HepG2 (cell line): Measurements from ENCODE around the gene MEGF6. TPM values are rescaled to one million over a fixed set of nuclear protein-coding genes. Genes with fewer than 3 reads are reported as not detected.

Source experiments
- ARID2 ChIP-seq: sonication (generic); formaldehyde crosslinking; IDR thresholded peaks from 2 replicates; pipeline ENCODE4 v1.8.1; 2022; ENCODE audit warnings: mild to moderate bottlenecking, missing genetic modification reagents, borderline replicate concordance
- DPF2 ChIP-seq: sonication (generic); formaldehyde crosslinking; IDR thresholded peaks from 2 replicates; pipeline ENCODE4 v1.4.0; 2020; ENCODE audit warnings: mild to moderate bottlenecking, low read depth, missing genetic modification reagents, borderline replicate concordance
- FOXA1 ChIP-seq, 2 experiments: fragments of 450-650 bp in 1 of 2; sonication (generic) in 1 of 2; formaldehyde crosslinking in 1 of 2; IDR thresholded peaks; 2 replicates each; pipeline versions ENCODE4 v1.4.0 to v1.6.1; 2016 to 2020; ENCODE audit warnings: missing genetic modification reagents in 1 of 2
- MLLT10 ChIP-seq: sonication (generic); formaldehyde crosslinking; IDR thresholded peaks from 2 replicates; pipeline ENCODE4 v1.4.0; 2020; ENCODE audit warnings: missing genetic modification reagents
- NCOA5 ChIP-seq: sonication (generic); formaldehyde crosslinking; IDR thresholded peaks from 2 replicates; pipeline ENCODE4 v1.4.0; 2020; ENCODE audit warnings: missing genetic modification reagents
- PCBP1 ChIP-seq: fragments of 200-400 bp; formaldehyde crosslinking; IDR thresholded peaks from 2 replicates; pipeline ENCODE4 v1.6.1; 2017; ENCODE audit warnings: mild to moderate bottlenecking, low read depth, low read length, borderline replicate concordance
- POGZ ChIP-seq: sonication (generic); formaldehyde crosslinking; IDR thresholded peaks from 2 replicates; pipeline ENCODE4 v1.4.0; 2020; ENCODE audit warnings: mild to moderate bottlenecking, missing genetic modification reagents
- PTBP1 ChIP-seq: fragments of 200-400 bp; formaldehyde crosslinking; IDR thresholded peaks from 2 replicates; pipeline ENCODE4 v1.6.1; 2018; ENCODE audit warnings: low read length, low read depth; ENCODE audit not compliant: poor library complexity, severe bottlenecking
- SIX1 ChIP-seq: sonication (generic); formaldehyde crosslinking; IDR thresholded peaks from 2 replicates; pipeline ENCODE4 v1.4.0; 2020; ENCODE audit warnings: missing genetic modification reagents, borderline replicate concordance
- SP140L ChIP-seq: sonication (generic); formaldehyde crosslinking; IDR thresholded peaks from 2 replicates; pipeline ENCODE4 v1.4.0; 2020; ENCODE audit warnings: missing genetic modification reagents, borderline replicate concordance
- SRSF9 ChIP-seq: fragments of 200-400 bp; formaldehyde crosslinking; IDR thresholded peaks from 2 replicates; pipeline ENCODE4 v1.6.1; 2018; ENCODE audit warnings: borderline replicate concordance, mild to moderate bottlenecking, low read depth, low read length; ENCODE audit not compliant: insufficient read depth, poor library complexity, severe bottlenecking
- TOPORS ChIP-seq: sonication (generic); formaldehyde crosslinking; IDR thresholded peaks from 2 replicates; pipeline ENCODE4 v1.8.0; 2023; ENCODE audit warnings: mild to moderate bottlenecking, missing genetic modification reagents
- ZBTB8A ChIP-seq: sonication (generic); formaldehyde crosslinking; IDR thresholded peaks from 2 replicates; pipeline ENCODE4 v1.4.0; 2020; ENCODE audit warnings: mild to moderate bottlenecking, low read depth, missing genetic modification reagents, borderline replicate concordance
- ZNF350 ChIP-seq: sonication (generic); formaldehyde crosslinking; IDR thresholded peaks from 2 replicates; pipeline ENCODE4 v1.4.0; 2020; ENCODE audit warnings: mild to moderate bottlenecking, low read depth, missing genetic modification reagents, borderline replicate concordance
- polyA plus RNA-seq, 8 experiments: library from polyadenylated mRNA; depleted of rRNA in 3 of 8; stranded (reverse) in 7 of 8; unstranded in 1 of 8; fragments of >200 nt; fragmentation: Illumina TruSeq in 4 of 8; extraction: Trizol in 4 of 8; gene quantifications; 2 replicates each; pipeline versions ENCODE4 v1.2.1 to v1.2.3, GENCODE V29; 2011 to 2016; ENCODE audit warnings: low read depth in 4 of 8, missing spikeins in 1 of 8, mixed read lengths in 1 of 8; ENCODE audit not compliant: insufficient read depth in 1 of 8
- total RNA-seq, 5 experiments: library from RNA; depleted of rRNA; stranded (reverse); fragments of >200 nt; fragmentation: Illumina TruSeq; extraction: Trizol; gene quantifications; 2 replicates each; pipeline ENCODE4 v1.2.3, GENCODE V29; 2016; ENCODE audit warnings: low read depth in 1 of 5
- TF ChIP-seq, protein P1 (sequence below): IDR thresholded peaks from 2 replicates; pipeline ENCODE4 v1.6.1; 2016
- TF ChIP-seq, protein P2 (sequence below): sonication (generic); formaldehyde crosslinking; conservative IDR thresholded peaks from 2 replicates; pipeline ENCODE4 v1.8.0; 2022; ENCODE audit warnings: missing genetic modification reagents
- TF ChIP-seq, protein P3 (sequence below): sonication (generic); formaldehyde crosslinking; IDR thresholded peaks from 2 replicates; pipeline ENCODE4 v1.5.1; 2020; ENCODE audit warnings: mild to moderate bottlenecking, missing genetic modification reagents, borderline replicate concordance
- TF ChIP-seq, protein P4 (sequence below): sonication (generic); formaldehyde crosslinking; IDR thresholded peaks from 2 replicates; pipeline ENCODE4 v1.9.0; 2021; ENCODE audit warnings: missing genetic modification reagents, mild to moderate bottlenecking, borderline replicate concordance
- TF ChIP-seq, protein P5 (sequence below): sonication (generic); formaldehyde crosslinking; IDR thresholded peaks from 2 replicates; pipeline ENCODE4 v1.4.0; 2020; ENCODE audit warnings: missing genetic modification reagents

MEGF6 gene
- total and polyA plus RNA-seq, 2 of the 13 experiments (the other 11 are each of a cell fraction or from before 2014, with no cell fraction given): 1.9 TPM

DNA sequence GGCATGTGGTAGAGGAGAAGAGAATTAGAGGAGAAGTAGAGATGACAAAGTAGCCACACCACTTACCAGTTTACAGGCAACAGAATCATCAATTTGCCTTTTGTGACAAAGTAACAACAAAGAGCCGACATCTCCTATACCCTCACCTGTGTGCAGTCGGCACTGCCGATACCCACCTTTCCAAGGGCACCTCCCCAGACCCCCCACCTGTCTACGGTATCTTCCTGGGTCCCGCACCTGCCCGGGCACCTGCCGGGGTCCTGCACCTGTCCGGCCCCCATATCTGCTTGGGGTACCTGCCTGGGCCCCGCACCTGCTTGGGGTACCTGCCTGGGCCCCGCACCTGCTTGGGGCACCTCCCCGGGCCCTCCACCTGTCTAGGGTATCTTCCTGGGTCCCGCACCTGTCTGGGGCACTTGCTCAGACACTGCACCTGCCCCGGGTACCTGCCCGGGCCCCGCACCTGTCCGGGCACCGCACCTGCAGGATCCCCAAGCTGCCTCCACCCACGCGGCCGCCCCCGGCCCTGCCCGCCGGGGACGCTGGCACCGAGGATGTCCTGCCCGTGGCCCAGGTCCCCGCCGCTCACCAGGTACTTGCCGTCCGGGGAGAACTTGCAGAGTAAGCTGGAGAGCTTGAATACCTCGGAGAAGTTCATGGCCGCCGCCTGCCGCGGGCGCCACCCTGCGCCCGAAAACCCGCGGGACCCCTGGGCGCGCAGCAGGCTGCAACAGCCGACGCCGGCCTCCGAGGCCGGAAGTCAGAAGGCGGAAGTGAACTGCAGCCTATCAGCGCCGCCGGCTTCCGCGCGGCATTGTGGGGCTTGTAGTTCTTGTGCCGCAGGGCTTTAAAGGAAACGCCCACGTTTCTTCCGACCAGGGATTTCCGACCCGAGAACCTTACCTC, 38.3 kb upstream of the MEGF6 start, which contains the start of gene WRAP73 (continued):
- TF ChIP-seq FOXA1 (IDR thresholded peaks at IDR 0.05) (no peak), FOXA1 (CRISPR knock-in tag; IDR thresholded peaks at IDR 0.05) (no peak), SIX1 (no peak), ZBTB8A (CRISPR knock-in tag) (no peak), PTBP1 (no peak), ARID2 (CRISPR knock-in tag) (no peak), NCOA5 (CRISPR knock-in tag) (no peak), SP140L (CRISPR knock-in tag) (no peak), ZNF350 (CRISPR knock-in tag) (no peak; the same call in 1 of the 2 replicates), TOPORS (no peak), PCBP1 (no peak), POGZ (CRISPR knock-in tag) (no peak), SRSF9 (no peak), DPF2 (CRISPR knock-in tag) (no peak), MLLT10 (CRISPR knock-in tag) (no peak)
- TF ChIP-seq, protein P1, sequence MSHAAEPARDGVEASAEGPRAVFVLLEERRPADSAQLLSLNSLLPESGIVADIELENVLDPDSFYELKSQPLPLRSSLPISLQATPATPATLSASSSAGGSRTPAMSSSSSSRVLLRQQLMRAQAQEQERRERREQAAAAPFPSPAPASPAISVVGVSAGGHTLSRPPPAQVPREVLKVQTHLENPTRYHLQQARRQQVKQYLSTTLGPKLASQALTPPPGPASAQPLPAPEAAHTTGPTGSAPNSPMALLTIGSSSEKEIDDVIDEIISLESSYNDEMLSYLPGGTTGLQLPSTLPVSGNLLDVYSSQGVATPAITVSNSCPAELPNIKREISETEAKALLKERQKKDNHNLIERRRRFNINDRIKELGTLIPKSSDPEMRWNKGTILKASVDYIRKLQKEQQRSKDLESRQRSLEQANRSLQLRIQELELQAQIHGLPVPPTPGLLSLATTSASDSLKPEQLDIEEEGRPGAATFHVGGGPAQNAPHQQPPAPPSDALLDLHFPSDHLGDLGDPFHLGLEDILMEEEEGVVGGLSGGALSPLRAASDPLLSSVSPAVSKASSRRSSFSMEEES (CRISPR knock-in tag): no peak
- TF ChIP-seq, protein P2, sequence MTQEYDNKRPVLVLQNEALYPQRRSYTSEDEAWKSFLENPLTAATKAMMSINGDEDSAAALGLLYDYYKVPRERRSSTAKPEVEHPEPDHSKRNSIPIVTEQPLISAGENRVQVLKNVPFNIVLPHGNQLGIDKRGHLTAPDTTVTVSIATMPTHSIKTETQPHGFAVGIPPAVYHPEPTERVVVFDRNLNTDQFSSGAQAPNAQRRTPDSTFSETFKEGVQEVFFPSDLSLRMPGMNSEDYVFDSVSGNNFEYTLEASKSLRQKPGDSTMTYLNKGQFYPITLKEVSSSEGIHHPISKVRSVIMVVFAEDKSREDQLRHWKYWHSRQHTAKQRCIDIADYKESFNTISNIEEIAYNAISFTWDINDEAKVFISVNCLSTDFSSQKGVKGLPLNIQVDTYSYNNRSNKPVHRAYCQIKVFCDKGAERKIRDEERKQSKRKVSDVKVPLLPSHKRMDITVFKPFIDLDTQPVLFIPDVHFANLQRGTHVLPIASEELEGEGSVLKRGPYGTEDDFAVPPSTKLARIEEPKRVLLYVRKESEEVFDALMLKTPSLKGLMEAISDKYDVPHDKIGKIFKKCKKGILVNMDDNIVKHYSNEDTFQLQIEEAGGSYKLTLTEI: no peak
- TF ChIP-seq, protein P3, sequence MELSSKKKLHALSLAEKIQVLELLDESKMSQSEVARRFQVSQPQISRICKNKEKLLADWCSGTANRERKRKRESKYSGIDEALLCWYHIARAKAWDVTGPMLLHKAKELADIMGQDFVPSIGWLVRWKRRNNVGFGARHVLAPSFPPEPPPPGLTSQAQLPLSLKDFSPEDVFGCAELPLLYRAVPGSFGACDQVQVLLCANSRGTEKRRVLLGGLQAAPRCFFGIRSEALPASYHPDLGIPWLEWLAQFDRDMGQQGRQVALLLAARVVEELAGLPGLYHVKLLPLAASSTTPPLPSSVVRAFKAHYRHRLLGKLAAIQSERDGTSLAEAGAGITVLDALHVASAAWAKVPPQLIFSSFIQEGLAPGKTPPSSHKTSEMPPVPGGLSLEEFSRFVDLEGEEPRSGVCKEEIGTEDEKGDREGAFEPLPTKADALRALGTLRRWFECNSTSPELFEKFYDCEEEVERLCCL (CRISPR knock-in tag): no peak
- TF ChIP-seq, protein P4, sequence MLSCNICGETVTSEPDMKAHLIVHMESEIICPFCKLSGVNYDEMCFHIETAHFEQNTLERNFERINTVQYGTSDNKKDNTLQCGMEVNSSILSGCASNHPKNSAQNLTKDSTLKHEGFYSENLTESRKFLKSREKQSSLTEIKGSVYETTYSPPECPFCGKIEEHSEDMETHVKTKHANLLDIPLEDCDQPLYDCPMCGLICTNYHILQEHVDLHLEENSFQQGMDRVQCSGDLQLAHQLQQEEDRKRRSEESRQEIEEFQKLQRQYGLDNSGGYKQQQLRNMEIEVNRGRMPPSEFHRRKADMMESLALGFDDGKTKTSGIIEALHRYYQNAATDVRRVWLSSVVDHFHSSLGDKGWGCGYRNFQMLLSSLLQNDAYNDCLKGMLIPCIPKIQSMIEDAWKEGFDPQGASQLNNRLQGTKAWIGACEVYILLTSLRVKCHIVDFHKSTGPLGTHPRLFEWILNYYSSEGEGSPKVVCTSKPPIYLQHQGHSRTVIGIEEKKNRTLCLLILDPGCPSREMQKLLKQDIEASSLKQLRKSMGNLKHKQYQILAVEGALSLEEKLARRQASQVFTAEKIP: no peak
- TF ChIP-seq, protein P5, sequence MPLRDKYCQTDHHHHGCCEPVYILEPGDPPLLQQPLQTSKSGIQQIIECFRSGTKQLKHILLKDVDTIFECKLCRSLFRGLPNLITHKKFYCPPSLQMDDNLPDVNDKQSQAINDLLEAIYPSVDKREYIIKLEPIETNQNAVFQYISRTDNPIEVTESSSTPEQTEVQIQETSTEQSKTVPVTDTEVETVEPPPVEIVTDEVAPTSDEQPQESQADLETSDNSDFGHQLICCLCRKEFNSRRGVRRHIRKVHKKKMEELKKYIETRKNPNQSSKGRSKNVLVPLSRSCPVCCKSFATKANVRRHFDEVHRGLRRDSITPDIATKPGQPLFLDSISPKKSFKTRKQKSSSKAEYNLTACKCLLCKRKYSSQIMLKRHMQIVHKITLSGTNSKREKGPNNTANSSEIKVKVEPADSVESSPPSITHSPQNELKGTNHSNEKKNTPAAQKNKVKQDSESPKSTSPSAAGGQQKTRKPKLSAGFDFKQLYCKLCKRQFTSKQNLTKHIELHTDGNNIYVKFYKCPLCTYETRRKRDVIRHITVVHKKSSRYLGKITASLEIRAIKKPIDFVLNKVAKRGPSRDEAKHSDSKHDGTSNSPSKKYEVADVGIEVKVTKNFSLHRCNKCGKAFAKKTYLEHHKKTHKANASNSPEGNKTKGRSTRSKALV (CRISPR knock-in tag): no peak; the same call in 1 of the 2 replicates
